ENCODE results near the gene IL10RA. TPM values are rescaled to one million over a fixed set of nuclear protein-coding genes. Genes with fewer than 3 reads are reported as not detected.
"Not testable (repeated sequence)": the region's sequence is repeated elsewhere in the genome, so short reads cannot be mapped to it uniquely, and the experiment has no call there.

Gene IL10RA
- total and polyA plus RNA-seq, 2 donors, result 22.7 to 24.2 TPM

DNA sequence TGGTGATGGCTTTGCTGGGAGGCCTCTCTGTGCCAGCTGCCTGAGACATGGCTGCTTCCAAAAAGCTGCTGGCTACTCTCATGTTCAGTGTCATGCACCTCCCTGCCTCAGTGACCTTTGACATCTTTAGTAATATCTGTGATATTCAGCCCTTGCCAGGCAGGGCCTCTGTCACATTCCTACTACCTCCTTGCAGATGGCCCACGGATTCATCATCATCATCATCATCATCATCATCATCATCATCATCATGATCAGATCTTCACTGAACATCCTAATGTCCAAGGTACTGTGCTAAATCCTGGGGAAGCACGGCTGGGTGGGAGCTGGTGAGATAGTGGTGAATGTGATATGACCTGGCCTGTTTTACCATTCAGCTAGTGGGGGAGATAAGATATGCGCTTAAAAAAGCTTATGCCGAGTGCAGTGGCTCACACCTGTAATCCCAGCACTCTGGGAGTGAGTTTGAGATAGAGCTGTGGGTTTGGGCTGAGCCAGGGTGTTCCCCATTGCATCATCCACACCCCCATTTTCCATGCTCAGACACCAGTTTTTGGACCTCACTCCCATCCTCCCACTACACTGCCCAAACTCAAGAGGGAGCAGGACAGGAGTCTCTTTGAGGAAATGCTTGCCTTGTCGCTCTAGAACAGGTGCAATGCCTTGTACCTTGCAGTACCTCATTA is 39.9 kb upstream of the IL10RA start:
- Histone ChIP-seq H3K4me3 (ENCODE audit: low read length in 2 of 2) (no peak overlapping the region), H3K4me1 (ENCODE audit: control insufficient read depth in 2 of 2, insufficient read depth in 2 of 2, low read length in 2 of 2) (peaks cover 27 to 51% of the 10 kb centered on the region in 2 donors), H3K36me3 (ENCODE audit: control insufficient read depth in 2 of 2, insufficient read depth in 2 of 2, low read length in 1 of 2) (no peaks in the 10 kb centered on the region), H3K27ac (ENCODE audit: low read depth in 1 of 2, low read length in 1 of 2) (no peak overlapping the region), H3K27me3 (ENCODE audit: control insufficient read depth in 2 of 2, insufficient read depth in 1 of 2, low read length in 1 of 2) (no peaks in the 10 kb centered on the region), H3K9me3 (ENCODE audit: control insufficient read depth in 2 of 2, insufficient read depth in 1 of 2, low read length in 1 of 2) (no peaks in the 10 kb centered on the region)
- no peak for DNase-seq (ENCODE audit: low read depth in 6 of 9, low spot score in 9 of 9)
- 89% methylated on average over 5 of the region's 5 CpGs for WGBS

DNA sequence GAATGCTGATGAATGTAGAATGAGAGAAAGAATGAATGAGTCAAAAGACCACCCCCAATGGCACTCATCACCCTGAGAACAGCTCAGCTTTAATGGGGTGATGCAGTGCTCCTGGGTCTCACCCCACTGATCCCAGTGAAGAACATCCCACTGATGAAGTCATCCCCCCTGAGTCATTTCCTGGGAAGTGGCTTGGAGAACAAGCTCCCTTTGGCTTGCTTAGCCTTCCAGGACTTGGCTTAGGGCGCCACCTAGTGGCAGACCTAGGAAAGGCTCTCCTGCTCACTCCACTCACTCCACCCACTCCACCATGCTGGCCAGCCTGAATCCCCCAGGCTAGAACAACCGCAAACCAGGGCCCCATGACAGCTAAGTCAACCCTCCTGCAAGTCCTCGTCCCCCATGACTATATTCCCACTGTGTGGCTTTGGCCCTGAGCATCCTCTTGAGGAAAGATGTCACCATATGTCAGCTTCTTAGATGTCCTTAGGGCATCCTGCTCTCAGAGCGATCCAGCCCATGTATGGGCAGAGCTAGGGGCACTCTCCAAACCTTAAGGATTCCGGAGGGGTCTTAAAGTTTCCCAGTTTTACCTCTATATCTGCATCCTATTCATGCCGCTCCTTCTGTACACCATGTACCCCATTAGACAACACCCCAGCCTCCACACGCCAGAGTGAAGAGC is 39.2 kb upstream of the IL10RA start:
- Histone ChIP-seq H3K4me1 (ENCODE audit: control insufficient read depth in 2 of 2, insufficient read depth in 2 of 2, low read length in 2 of 2) (peaks cover 34 to 58% of the 10 kb centered on the region in 2 donors), H3K36me3 (ENCODE audit: control insufficient read depth in 2 of 2, insufficient read depth in 2 of 2, low read length in 1 of 2) (no peaks in the 10 kb centered on the region), H3K4me3 (ENCODE audit: low read length in 2 of 2) (no peak overlapping the region), H3K27me3 (ENCODE audit: control insufficient read depth in 2 of 2, insufficient read depth in 1 of 2, low read length in 1 of 2) (no peaks in the 10 kb centered on the region), H3K9me3 (ENCODE audit: control insufficient read depth in 2 of 2, insufficient read depth in 1 of 2, low read length in 1 of 2) (no peaks in the 10 kb centered on the region), H3K27ac (ENCODE audit: low read depth in 1 of 2, low read length in 1 of 2) (no peak overlapping the region)
- 53% methylated on average over 7 of the region's 7 CpGs for WGBS
- peak; percentile 50 to 87 (median 76) for DNase-seq (ENCODE audit: low read depth in 6 of 9, low spot score in 9 of 9)

GRCh38 chr11:117947751-117948150 is 38.4 kb upstream of the IL10RA start:
- H3K36me3 ChIP-seq (ENCODE audit: control insufficient read depth in 2 of 2, insufficient read depth in 2 of 2, low read length in 1 of 2); H3K27me3 ChIP-seq (ENCODE audit: control insufficient read depth in 2 of 2, insufficient read depth in 1 of 2, low read length in 1 of 2); DNase-seq (ENCODE audit: low read depth in 6 of 9, low spot score in 9 of 9); H3K4me3 ChIP-seq (ENCODE audit: low read length in 2 of 2); H3K9me3 ChIP-seq (ENCODE audit: control insufficient read depth in 2 of 2, insufficient read depth in 1 of 2, low read length in 1 of 2); H3K27ac ChIP-seq (ENCODE audit: low read depth in 1 of 2, low read length in 1 of 2): not testable (repeated sequence)
- WGBS, result 92% methylated on average over 10 of the region's 10 CpGs
- peaks cover 41 to 65% of the 10 kb centered on the region in 2 donors for H3K4me1 ChIP-seq (ENCODE audit: control insufficient read depth in 2 of 2, insufficient read depth in 2 of 2, low read length in 2 of 2)

GRCh38 chr11:117948466-117948865 is 37.7 kb upstream of the IL10RA start:
- not testable (repeated sequence) for H3K27ac ChIP-seq (ENCODE audit: low read depth in 1 of 2, low read length in 1 of 2); H3K4me3 ChIP-seq (ENCODE audit: low read length in 2 of 2); H3K36me3 ChIP-seq (ENCODE audit: control insufficient read depth in 2 of 2, insufficient read depth in 2 of 2, low read length in 1 of 2); DNase-seq (ENCODE audit: low read depth in 6 of 9, low spot score in 9 of 9); H3K9me3 ChIP-seq (ENCODE audit: control insufficient read depth in 2 of 2, insufficient read depth in 1 of 2, low read length in 1 of 2); H3K27me3 ChIP-seq (ENCODE audit: control insufficient read depth in 2 of 2, insufficient read depth in 1 of 2, low read length in 1 of 2)
- 98% methylated on average over 11 of the region's 11 CpGs for WGBS
- H3K4me1 ChIP-seq (ENCODE audit: control insufficient read depth in 2 of 2, insufficient read depth in 2 of 2, low read length in 2 of 2), result peaks cover 46 to 72% of the 10 kb centered on the region in 2 donors

GRCh38 chr11:117949062-117949461 is 37.1 kb upstream of the IL10RA start:
- Histone ChIP-seq H3K4me3 (ENCODE audit: low read length in 2 of 2) (no peak overlapping the region), H3K36me3 (ENCODE audit: control insufficient read depth in 2 of 2, insufficient read depth in 2 of 2, low read length in 1 of 2) (no peaks in the 10 kb centered on the region), H3K4me1 (ENCODE audit: control insufficient read depth in 2 of 2, insufficient read depth in 2 of 2, low read length in 2 of 2) (peaks cover 52 to 78% of the 10 kb centered on the region in 2 donors), H3K27ac (ENCODE audit: low read depth in 1 of 2, low read length in 1 of 2) (no peak overlapping the region), H3K9me3 (ENCODE audit: control insufficient read depth in 2 of 2, insufficient read depth in 1 of 2, low read length in 1 of 2) (no peaks in the 10 kb centered on the region), H3K27me3 (ENCODE audit: control insufficient read depth in 2 of 2, insufficient read depth in 1 of 2, low read length in 1 of 2) (no peaks in the 10 kb centered on the region)
- 90% methylated on average over 6 of the region's 6 CpGs for WGBS
- DNase-seq (ENCODE audit: low read depth in 6 of 9, low spot score in 9 of 9), result no peak

- WGBS, result 1% methylated on average over 5 of the region's 5 CpGs
- peaks cover 55 to 79% of the 10 kb centered on the region in 2 donors for H3K4me1 ChIP-seq (ENCODE audit: control insufficient read depth in 2 of 2, insufficient read depth in 2 of 2, low read length in 2 of 2)
- peak; percentile 69 to 95 (median 83) for DNase-seq (ENCODE audit: low read depth in 6 of 9, low spot score in 9 of 9)
- H3K27ac ChIP-seq (ENCODE audit: low read depth in 1 of 2, low read length in 1 of 2), result peak overlapping the region; percentile 87 to 89
- no peaks in the 10 kb centered on the region for H3K36me3 ChIP-seq (ENCODE audit: control insufficient read depth in 2 of 2, insufficient read depth in 2 of 2, low read length in 1 of 2)
- no peaks in the 10 kb centered on the region for H3K9me3 ChIP-seq (ENCODE audit: control insufficient read depth in 2 of 2, insufficient read depth in 1 of 2, low read length in 1 of 2)
- no peaks in the 10 kb centered on the region for H3K27me3 ChIP-seq (ENCODE audit: control insufficient read depth in 2 of 2, insufficient read depth in 1 of 2, low read length in 1 of 2)
- H3K4me3 ChIP-seq (ENCODE audit: low read length in 2 of 2), result peak overlapping the region in 1 of 2 donors; percentile 30
These were observed 35.9 kb upstream of the IL10RA start for GRCh38 chr11:117950301-117950700.

- H3K9me3 ChIP-seq (ENCODE audit: control insufficient read depth in 2 of 2, insufficient read depth in 1 of 2, low read length in 1 of 2), result no peaks in the 10 kb centered on the region
- H3K27ac ChIP-seq (ENCODE audit: low read depth in 1 of 2, low read length in 1 of 2), result peak overlapping the region; percentile 87 to 89
- peak; percentile 56 to 89 (median 69) for DNase-seq (ENCODE audit: low read depth in 6 of 9, low spot score in 9 of 9)
- WGBS, result 48% methylated on average over 15 of the region's 15 CpGs
- H3K4me3 ChIP-seq (ENCODE audit: low read length in 2 of 2), result peak overlapping the region in 1 of 2 donors; percentile 21
- no peaks in the 10 kb centered on the region for H3K36me3 ChIP-seq (ENCODE audit: control insufficient read depth in 2 of 2, insufficient read depth in 2 of 2, low read length in 1 of 2)
- peaks cover 55 to 79% of the 10 kb centered on the region in 2 donors for H3K4me1 ChIP-seq (ENCODE audit: control insufficient read depth in 2 of 2, insufficient read depth in 2 of 2, low read length in 2 of 2)
- H3K27me3 ChIP-seq (ENCODE audit: control insufficient read depth in 2 of 2, insufficient read depth in 1 of 2, low read length in 1 of 2), result no peaks in the 10 kb centered on the region
These were observed 34.9 kb upstream of the IL10RA start for GRCh38 chr11:117950993-117951961.

DNA sequence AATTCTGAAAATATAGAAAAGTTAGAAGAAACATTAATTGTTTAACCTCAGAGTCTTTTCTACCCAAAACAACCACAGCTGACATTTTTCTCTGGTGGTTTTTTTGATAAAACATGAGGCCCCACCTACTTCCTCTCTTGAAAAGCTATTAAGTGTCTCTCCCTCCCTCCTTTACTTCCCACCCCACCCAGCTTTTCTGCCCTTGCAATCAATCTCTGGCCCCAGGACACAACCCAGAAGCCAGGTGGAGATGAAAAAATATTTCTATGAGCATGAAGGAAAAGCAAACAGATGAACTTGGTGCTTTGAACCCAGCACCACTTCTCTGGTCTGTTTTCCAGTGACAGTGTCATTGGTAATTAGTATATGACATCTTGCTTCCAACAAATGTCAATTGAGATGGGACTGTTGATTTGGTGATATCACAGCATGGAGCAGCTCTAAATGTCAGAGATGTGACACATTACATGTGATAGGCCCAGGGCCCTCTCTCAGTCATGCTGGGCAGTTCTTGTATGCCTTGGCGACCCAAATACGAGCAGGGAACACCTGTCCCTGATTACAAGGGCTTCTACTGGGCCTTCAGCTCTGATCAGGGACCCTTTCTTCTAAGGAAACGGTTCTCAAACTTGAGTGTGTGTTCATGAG is 33.0 kb upstream of the IL10RA start:
- H3K27ac ChIP-seq (ENCODE audit: low read depth in 1 of 2, low read length in 1 of 2), result peak overlapping the region; percentile 62 to 70
- H3K4me3 ChIP-seq (ENCODE audit: low read length in 2 of 2), result no peak overlapping the region
- H3K27me3 ChIP-seq (ENCODE audit: control insufficient read depth in 2 of 2, insufficient read depth in 1 of 2, low read length in 1 of 2), result no peaks in the 10 kb centered on the region
- peaks cover 51 to 66% of the 10 kb centered on the region in 2 donors for H3K4me1 ChIP-seq (ENCODE audit: control insufficient read depth in 2 of 2, insufficient read depth in 2 of 2, low read length in 2 of 2)
- peak in 6 of 9 donors; percentile 58 to 89 (median 66) for DNase-seq (ENCODE audit: low read depth in 6 of 9, low spot score in 9 of 9)
- H3K36me3 ChIP-seq (ENCODE audit: control insufficient read depth in 2 of 2, insufficient read depth in 2 of 2, low read length in 1 of 2), result no peaks in the 10 kb centered on the region
- 43% methylated on average over 3 of the region's 3 CpGs for WGBS
- H3K9me3 ChIP-seq (ENCODE audit: control insufficient read depth in 2 of 2, insufficient read depth in 1 of 2, low read length in 1 of 2), result no peaks in the 10 kb centered on the region
